SH-SY5Y (cell line): ENCODE measurements around the gene KLHL28.

ENCODE experiments used
- GATA2 ChIP-seq: IDR thresholded peaks from 2 replicates; pipeline ENCODE4 v1.6.1; 2011; ENCODE audit warnings: mild to moderate bottlenecking, low read depth, low read length
- GATA3 ChIP-seq: IDR thresholded peaks from 2 replicates; pipeline ENCODE4 v1.6.1; 2011; ENCODE audit warnings: low read depth, mild to moderate bottlenecking, low read length, moderate library complexity

GRCh38 chr14:44880791-44881190, 81.0 kb downstream of the KLHL28 start:
- TF ChIP-seq GATA2 (no peak), GATA3 (no peak)
